Loucy (cell line): ENCODE data around the gene JAG2.

Experiments used
- EZH2phosphoT487 ChIP-seq: fragments of 200-600 bp; IDR thresholded peaks from 2 replicates; pipeline ENCODE4 v1.6.1; 2018; ENCODE audit warnings: antibody characterized with exemption, mild to moderate bottlenecking, moderate library complexity, borderline replicate concordance
- TF ChIP-seq, protein P1 (sequence below): fragments of 200-600 bp; sonication (generic); conservative IDR thresholded peaks from 2 replicates; pipeline ENCODE4 v1.5.1; 2014; ENCODE audit warnings: mild to moderate bottlenecking, antibody characterized with exemption, low read length

DNA sequence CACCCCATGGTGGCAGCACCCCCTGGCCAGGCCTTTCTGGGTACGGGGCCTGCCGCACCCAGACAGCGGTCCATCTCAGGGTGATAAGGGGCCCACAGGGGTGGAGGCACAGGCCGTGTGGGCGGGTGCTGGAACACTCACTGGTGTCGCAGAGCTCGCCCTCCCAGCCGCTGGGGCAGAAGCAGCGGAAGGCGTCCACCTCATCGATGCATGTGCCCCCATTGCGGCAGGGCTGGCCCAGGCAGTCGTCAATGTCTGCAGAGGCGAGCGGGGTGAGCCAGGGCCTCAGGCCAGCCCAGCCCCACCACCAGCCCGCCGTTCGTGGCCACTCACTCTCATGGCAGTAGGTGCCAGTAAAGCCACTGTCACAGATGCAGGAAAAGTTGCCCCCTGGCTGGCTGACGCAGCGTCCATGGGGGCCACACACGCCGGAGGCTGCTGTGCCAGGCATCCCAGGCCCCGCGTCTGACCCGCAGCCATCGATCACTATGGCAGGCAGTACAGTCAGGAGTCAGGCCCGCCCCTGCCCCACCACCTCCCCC lies 19.9 kb downstream of the JAG2 start:
- no peak for TF ChIP-seq EZH2phosphoT487
- TF ChIP-seq, protein P1, sequence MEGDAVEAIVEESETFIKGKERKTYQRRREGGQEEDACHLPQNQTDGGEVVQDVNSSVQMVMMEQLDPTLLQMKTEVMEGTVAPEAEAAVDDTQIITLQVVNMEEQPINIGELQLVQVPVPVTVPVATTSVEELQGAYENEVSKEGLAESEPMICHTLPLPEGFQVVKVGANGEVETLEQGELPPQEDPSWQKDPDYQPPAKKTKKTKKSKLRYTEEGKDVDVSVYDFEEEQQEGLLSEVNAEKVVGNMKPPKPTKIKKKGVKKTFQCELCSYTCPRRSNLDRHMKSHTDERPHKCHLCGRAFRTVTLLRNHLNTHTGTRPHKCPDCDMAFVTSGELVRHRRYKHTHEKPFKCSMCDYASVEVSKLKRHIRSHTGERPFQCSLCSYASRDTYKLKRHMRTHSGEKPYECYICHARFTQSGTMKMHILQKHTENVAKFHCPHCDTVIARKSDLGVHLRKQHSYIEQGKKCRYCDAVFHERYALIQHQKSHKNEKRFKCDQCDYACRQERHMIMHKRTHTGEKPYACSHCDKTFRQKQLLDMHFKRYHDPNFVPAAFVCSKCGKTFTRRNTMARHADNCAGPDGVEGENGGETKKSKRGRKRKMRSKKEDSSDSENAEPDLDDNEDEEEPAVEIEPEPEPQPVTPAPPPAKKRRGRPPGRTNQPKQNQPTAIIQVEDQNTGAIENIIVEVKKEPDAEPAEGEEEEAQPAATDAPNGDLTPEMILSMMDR, result no peak
